Activated CD4-positive, alpha-beta memory T cell treated with anti-CD3 and anti-CD28 coated beads, Interleukin-2, amount 10 ng/mL, durations not matched to agents 7 days and 5 days (primary cell): ENCODE results near the gene ASPN. TPM values are rescaled to one million over a fixed set of nuclear protein-coding genes. Genes with fewer than 3 reads are reported as not detected.

Source experiments
- CTCF ChIA-PET: fragments of 350-600 bp; sonication (Branson Sonifier 250); formaldehyde crosslinking; loops from one replicate; lab custom pipeline; 2021; ENCODE audit warnings: antibody characterized with exemption, inconsistent platforms; lab: Charles Lee
- POLR2A ChIA-PET: fragments of 350-600 bp; sonication (Branson Sonifier 250); formaldehyde crosslinking; loops from one replicate; lab custom pipeline; 2021; ENCODE audit warnings: antibody characterized with exemption; lab: Charles Lee
- DNase-seq: peaks from one replicate; pipeline ENCODE4 v3.0.0-alpha.2; 2020
- H3K27ac Mint-ChIP-seq: one replicate; pipeline ENCODE4 v1.8.0; 2021; ENCODE audit warnings: mild to moderate bottlenecking, mixed read lengths
- H3K27me3 Mint-ChIP-seq: one replicate; pipeline ENCODE4 v1.8.0; 2021; ENCODE audit warnings: mixed read lengths
- H3K36me3 Mint-ChIP-seq: one replicate; pipeline ENCODE4 v1.8.0; 2021; ENCODE audit warnings: low read depth, mixed read lengths
- H3K4me1 Mint-ChIP-seq: one replicate; pipeline ENCODE4 v1.8.0; 2021; ENCODE audit warnings: mixed read lengths
- H3K4me3 Mint-ChIP-seq: one replicate; pipeline ENCODE4 v1.8.0; 2021; ENCODE audit warnings: mild to moderate bottlenecking, mixed read lengths
- H3K9me3 Mint-ChIP-seq: one replicate; pipeline ENCODE4 v1.8.0; 2021; ENCODE audit warnings: mixed read lengths
- total RNA-seq, 2 experiments: library from RNA; stranded (reverse); gene quantifications; one replicate each; pipeline ENCODE4 v1.2.3, GENCODE V29; 2021

The ASPN gene
- total RNA-seq, 2 experiments from 2014 or later = not detected

DNA sequence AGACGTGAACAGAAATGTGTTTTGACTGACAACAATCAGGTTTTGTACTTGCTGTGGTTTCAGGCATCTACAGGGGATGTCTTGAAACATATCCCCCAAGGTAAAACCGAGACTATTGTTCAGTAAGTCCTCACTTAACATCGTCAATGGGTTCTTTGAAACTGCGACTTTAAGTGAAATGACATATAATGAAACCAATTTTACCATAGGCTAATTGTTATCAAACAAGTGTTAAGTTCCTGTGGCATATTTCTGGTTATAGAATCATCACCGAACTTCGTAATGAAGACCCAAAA is 41.6 kb downstream of the ASPN start:
- Mint-ChIP-seq H3K36me3 (no peaks in the 10 kb centered on the region), H3K9me3 (no peaks in the 10 kb centered on the region), H3K27ac (peak overlapping the region; percentile 44), H3K4me1 (peaks cover 18% of the 10 kb centered on the region), H3K27me3 (no peaks in the 10 kb centered on the region), H3K4me3 (peak overlapping the region; percentile 52)
- CTCF ChIA-PET = interaction anchor here (3.3 kb wide), 1 partner anchor 300 kb away, joined by 13 read pairs; no protein-coding TSS in a partner anchor
- no peak for DNase-seq
- POLR2A ChIA-PET = interaction anchor here (1.3 kb wide), 1 partner anchor 115 kb away, joined by 3 read pairs; the partner anchor contains the start of gene CENPP

DNA sequence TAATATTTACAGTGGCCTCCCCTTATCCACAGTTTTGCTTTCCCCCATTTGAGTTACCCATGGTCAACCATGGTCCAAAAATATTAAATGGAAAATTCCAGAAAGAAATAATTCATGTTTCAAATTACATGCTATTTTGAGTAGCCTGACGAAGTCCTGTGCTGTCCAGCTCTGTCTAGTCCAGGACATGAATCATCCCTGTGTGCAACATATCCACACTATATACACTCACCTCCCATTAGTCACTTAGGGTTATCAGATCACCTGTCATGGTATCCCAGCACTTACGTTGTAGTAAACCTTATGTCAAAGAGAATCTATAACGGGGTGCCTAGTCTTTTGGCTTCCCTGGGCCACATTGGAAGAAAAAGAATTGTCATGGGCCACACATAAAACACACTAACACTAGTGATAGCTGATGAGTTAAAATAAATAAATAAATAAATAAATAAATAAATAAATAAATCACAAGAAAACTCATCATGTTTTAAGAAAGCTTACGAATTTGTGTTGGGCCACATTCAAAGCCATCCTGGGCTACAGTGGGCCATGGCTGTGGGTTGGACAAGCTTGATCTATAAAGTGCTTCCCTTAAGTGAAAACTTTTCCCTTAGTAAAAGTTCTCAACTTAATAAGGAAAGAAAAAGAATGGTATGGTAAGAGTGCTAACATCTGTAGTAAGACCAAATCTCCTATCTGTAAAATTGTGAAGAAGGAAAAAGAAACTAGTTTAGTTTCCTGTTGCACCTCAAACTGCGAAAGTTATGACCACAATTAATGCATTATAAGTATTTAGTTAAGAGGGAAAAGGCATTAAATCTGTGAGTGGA is 42.2 kb downstream of the ASPN start:
- CTCF ChIA-PET = interaction anchor here (1.0 to 3.3 kb wide), 3 partner anchors 16 to 302 kb away, joined by 3 to 13 read pairs (median 6); no protein-coding TSS in a partner anchor
- Mint-ChIP-seq H3K4me1 (peaks cover 18% of the 10 kb centered on the region), H3K4me3 (peak overlapping the region; percentile 52), H3K27ac (peak overlapping the region; percentile 44), H3K9me3 (no peaks in the 10 kb centered on the region), H3K27me3 (no peaks in the 10 kb centered on the region), H3K36me3 (no peaks in the 10 kb centered on the region)
- POLR2A ChIA-PET = interaction anchor here (1.3 kb wide), 1 partner anchor 114 kb away, joined by 3 read pairs; the partner anchor contains the start of gene CENPP
- DNase-seq = no peak

DNA sequence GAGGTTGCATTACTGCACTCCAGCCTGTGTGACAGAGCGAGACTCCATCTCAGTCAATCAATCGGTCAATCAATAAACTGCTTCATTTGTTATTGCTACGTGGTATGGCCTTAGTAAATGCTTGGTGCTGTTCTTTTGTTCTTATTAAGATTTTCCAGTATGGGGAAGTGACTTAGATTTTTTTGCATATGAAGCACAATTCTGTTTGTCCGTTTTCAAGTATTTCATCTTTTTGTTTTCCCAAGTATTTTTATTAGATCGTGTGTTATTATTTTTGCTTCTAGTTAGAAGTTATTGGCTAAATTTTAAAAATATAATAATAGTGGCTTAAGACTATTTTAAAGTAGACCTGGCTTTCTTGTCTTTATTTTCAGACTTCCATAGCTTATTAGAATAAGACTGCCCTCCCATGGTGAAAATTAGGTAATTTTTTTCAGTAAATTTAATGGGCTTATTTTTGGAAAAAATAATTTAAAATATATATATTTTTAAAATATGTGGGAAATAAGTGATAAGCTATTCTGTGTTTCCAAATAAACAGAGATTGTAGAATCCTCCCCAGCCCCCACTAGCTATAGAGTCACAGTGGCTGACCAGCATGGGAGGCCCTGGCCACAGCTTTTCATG is 43.3 kb downstream of the ASPN start:
- POLR2A ChIA-PET = no interaction called here
- Mint-ChIP-seq H3K4me3 (no peak overlapping the region), H3K4me1 (peaks cover 18% of the 10 kb centered on the region), H3K27ac (no peak overlapping the region), H3K9me3 (no peaks in the 10 kb centered on the region), H3K36me3 (no peaks in the 10 kb centered on the region), H3K27me3 (no peaks in the 10 kb centered on the region)
- DNase-seq = no peak
- CTCF ChIA-PET = interaction anchor here (0.8 to 3.3 kb wide), 4 partner anchors 10 to 301 kb away, joined by 3 to 13 read pairs (median 4); no protein-coding TSS in a partner anchor

DNA sequence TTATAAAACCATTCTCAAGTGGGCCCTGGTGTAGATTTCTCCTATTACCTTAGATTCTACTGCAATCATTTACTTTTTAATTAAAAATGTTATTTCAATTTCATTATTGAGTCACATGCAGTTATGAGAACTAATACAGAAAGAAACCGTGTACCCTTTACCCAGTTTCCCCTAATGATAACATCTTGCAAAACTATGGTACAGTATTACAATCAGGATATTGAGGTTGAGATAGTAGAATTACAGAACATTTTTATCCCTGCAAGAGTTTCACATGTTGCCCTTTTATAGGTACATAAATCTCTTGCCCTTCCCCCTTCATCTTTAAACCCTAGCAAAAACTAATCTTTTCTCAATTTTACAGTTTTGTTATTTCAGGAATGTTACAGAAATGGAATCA is 47.0 kb downstream of the ASPN start:
- ChIA-PET CTCF (no interaction called here), POLR2A (no interaction called here)
- DNase-seq = no peak
- H3K4me3 Mint-ChIP-seq = no peak overlapping the region
- no peaks in the 10 kb centered on the region for H3K27me3 Mint-ChIP-seq
- no peak overlapping the region for H3K27ac Mint-ChIP-seq
- H3K36me3 Mint-ChIP-seq = peaks cover 2% of the 10 kb centered on the region
- H3K9me3 Mint-ChIP-seq = no peaks in the 10 kb centered on the region
- peaks cover 13% of the 10 kb centered on the region for H3K4me1 Mint-ChIP-seq

DNA sequence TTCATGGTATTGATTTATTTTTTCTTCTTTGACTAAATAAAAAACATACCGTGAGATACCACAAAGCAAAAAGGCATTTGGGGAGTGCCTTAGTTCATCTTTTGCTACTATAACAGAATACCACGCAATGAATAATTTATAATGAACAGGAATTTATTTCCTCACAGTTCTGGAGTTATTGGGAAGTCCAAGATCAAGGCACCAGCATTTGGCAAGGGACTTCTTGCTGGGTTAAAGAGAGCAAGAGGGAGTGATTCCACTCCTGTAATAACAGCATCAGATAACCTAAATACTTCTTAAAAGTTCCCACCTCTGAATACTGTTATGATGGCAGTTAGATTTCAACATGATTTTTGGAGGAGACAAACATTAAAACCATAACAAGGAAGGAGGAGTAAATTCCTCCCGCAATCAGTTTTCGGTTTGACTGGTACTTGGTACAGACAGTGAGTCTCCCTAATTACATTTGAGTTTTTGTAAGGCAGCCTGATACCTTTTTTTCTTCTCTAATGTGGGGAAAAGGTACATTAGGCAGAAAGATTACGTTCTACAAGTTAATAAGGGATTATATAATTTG is 49.2 kb downstream of the ASPN start:
- Mint-ChIP-seq H3K9me3 (no peaks in the 10 kb centered on the region), H3K4me1 (peaks cover 6% of the 10 kb centered on the region), H3K27me3 (no peaks in the 10 kb centered on the region), H3K36me3 (peaks cover 2% of the 10 kb centered on the region), H3K4me3 (no peak overlapping the region), H3K27ac (no peak overlapping the region)
- DNase-seq = no peak
- POLR2A ChIA-PET = no interaction called here
- CTCF ChIA-PET = no interaction called here

DNA sequence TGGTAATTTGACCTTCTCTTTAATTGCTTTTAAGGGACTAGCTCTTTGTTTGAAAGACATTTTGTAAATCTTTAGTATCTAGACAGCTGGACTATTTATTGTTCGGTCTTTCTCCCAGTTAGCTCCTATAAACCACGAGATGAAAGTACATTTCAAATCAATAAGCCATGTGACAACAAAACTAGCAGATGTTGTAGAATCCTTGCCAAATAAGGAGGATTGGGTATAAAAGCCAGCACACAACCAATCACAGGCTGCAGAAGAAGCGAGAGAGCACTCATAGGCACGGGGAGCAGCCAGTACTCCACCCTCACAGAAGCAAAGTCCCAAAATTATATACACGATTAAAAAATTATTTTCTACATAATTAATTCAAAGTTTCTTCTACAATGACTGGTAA is 50.0 kb downstream of the ASPN start:
- H3K27me3 Mint-ChIP-seq = no peaks in the 10 kb centered on the region
- POLR2A ChIA-PET = no interaction called here
- H3K4me1 Mint-ChIP-seq = peaks cover 6% of the 10 kb centered on the region
- CTCF ChIA-PET = no interaction called here
- H3K36me3 Mint-ChIP-seq = peaks cover 2% of the 10 kb centered on the region
- no peak overlapping the region for H3K27ac Mint-ChIP-seq
- no peak overlapping the region for H3K4me3 Mint-ChIP-seq
- DNase-seq = no peak
- no peaks in the 10 kb centered on the region for H3K9me3 Mint-ChIP-seq

DNA sequence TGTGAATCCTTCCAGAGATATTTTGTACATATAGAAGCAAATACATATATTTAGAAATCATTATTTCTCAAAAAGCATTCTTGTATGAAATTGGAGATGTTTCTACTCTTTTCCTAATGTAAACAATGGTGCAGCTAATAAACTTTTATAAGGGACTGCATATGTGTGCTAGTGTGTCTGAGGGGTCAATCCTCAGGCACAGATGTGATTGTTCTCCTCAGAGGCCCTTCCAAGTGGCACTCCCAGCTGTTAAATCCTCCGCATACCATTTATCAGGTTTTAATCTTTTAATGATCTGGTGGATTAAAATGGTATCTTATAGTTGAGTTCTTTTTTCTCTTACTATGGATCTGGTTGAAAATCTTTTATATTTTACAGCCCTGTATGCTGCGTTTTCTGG is 52.5 kb downstream of the ASPN start:
- Mint-ChIP-seq H3K27me3 (no peaks in the 10 kb centered on the region), H3K27ac (no peak overlapping the region), H3K4me1 (peaks cover 6% of the 10 kb centered on the region), H3K4me3 (no peak overlapping the region), H3K36me3 (peaks cover 2% of the 10 kb centered on the region), H3K9me3 (no peaks in the 10 kb centered on the region)
- DNase-seq = no peak
- POLR2A ChIA-PET = no interaction called here
- CTCF ChIA-PET = no interaction called here

DNA sequence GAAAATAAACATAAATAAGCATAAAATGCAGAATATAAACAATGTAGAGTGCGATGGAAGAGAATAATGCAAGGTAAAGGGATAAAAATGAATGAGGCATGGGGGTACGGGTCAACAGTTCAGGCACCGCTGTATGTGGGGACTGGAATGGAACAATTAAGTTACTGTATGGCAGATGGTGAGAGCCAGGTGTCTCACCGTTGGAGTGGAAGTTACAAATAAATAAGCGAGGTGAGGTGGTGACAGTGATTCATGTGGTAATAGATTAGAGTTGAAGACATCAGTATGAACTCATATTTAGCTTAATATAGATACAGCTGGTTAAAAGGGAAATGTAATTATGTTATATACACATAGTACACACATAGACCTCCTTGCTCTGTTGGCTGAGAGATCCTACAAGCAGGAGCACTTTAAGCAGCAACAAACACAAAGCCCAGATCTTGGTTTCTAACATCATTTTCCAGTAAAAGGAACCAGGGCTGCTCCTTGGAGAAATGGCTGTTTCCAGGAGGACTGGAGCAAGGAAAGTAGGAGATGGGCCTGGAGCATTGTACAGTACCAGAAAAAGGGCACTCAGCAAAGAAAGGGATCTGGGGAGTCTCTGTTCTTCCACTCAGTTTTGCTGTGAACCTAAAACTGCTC is 55.7 kb downstream of the ASPN start:
- POLR2A ChIA-PET = no interaction called here

DNA sequence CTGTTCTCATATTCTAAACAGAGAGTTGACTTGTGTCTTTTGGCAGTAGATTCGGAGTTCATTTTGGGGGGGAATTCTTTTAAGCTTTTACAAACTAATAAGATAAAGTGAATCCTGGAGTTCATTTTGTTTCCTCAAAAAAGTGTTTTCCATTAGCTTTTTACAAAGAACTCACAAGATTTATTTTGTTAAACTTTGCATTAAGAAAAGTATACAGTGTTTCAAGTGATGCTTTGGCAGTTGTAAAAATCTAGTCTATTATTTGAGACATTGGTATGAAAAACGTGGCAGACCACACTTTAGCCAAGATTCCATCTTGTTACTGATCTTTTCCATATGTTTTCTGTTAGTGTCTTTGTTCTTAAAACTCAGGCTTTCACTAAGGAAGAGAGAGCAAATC is 56.8 kb downstream of the ASPN start:
- no peak for DNase-seq
- CTCF ChIA-PET = no interaction called here

More for the DNA sequence above, 55.7 kb downstream of the ASPN start:
- Mint-ChIP-seq H3K36me3 (no peaks in the 10 kb centered on the region), H3K27me3 (no peaks in the 10 kb centered on the region), H3K9me3 (no peaks in the 10 kb centered on the region), H3K27ac (no peak overlapping the region), H3K4me3 (no peak overlapping the region), H3K4me1 (peaks cover 4% of the 10 kb centered on the region)
- CTCF ChIA-PET = no interaction called here
- DNase-seq = no peak

DNA sequence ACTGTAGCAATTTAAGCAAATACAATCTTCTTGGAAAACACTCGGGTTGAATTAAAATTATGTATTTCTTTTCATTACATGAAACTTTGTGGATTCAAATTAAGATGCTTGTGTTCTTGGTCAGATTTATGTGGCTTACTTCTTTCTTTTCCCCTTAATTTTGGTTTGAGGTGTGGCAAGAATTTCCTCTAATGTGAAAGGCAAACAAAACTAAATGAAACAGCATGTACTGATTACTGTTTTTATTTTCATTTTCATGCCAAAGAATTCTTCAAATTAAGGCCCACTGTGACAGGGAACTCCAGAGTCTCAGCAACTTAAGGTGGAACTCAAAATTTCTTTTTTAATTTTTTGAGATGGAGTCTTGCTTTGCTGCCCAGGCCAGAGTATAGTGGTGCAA is 58.0 kb downstream of the ASPN start, which contains the start of gene OMD:
Gene OMD, minus strand, starts transcription at position 132 of the 400 bp plus-strand sequence. CDS start 6,913 bp downstream, outside the sequence.
- Mint-ChIP-seq H3K4me3 (no peak within 1 kb of the TSS), H3K27me3 (no peaks in the 10 kb centered on the region), H3K4me1 (peaks cover 4% of the 10 kb centered on the region), H3K9me3 (no peaks in the 10 kb centered on the region), H3K36me3 (no peaks in the 10 kb centered on the region), H3K27ac (no peak within 1 kb of the TSS)
- no peak for DNase-seq
- ChIA-PET CTCF (no interaction called here), POLR2A (no interaction called here)

More for the DNA sequence above, 56.8 kb downstream of the ASPN start:
- POLR2A ChIA-PET = no interaction called here
- H3K27ac Mint-ChIP-seq = no peak overlapping the region
- no peaks in the 10 kb centered on the region for H3K9me3 Mint-ChIP-seq
- no peaks in the 10 kb centered on the region for H3K36me3 Mint-ChIP-seq
- no peaks in the 10 kb centered on the region for H3K27me3 Mint-ChIP-seq
- peaks cover 4% of the 10 kb centered on the region for H3K4me1 Mint-ChIP-seq
- H3K4me3 Mint-ChIP-seq = no peak overlapping the region

DNA sequence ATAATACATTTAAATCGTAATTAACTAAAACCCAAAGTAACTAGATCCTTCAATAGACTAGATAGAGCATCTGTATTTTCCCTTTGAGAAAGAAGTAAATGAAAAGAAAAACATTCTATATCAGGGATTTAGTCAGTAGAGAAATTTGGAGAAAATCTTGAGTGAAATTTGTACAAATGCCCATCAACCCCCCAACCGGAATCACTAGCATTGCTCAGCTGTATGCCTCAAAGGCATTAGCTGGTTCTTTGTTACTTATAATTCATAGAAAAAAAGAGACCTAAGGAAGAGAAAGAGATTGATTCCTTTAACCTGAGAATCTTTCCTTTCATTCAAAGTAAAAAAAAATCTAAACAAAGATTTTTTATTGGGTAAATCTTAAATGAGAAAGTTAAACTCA is 58.7 kb downstream of the ASPN start:
- no peak for DNase-seq
- H3K4me3 Mint-ChIP-seq = no peak overlapping the region
- no peaks in the 10 kb centered on the region for H3K27me3 Mint-ChIP-seq
- peaks cover 4% of the 10 kb centered on the region for H3K4me1 Mint-ChIP-seq
- no peak overlapping the region for H3K27ac Mint-ChIP-seq
- POLR2A ChIA-PET = no interaction called here
- H3K36me3 Mint-ChIP-seq = no peaks in the 10 kb centered on the region
- H3K9me3 Mint-ChIP-seq = no peaks in the 10 kb centered on the region
- CTCF ChIA-PET = no interaction called here

DNA sequence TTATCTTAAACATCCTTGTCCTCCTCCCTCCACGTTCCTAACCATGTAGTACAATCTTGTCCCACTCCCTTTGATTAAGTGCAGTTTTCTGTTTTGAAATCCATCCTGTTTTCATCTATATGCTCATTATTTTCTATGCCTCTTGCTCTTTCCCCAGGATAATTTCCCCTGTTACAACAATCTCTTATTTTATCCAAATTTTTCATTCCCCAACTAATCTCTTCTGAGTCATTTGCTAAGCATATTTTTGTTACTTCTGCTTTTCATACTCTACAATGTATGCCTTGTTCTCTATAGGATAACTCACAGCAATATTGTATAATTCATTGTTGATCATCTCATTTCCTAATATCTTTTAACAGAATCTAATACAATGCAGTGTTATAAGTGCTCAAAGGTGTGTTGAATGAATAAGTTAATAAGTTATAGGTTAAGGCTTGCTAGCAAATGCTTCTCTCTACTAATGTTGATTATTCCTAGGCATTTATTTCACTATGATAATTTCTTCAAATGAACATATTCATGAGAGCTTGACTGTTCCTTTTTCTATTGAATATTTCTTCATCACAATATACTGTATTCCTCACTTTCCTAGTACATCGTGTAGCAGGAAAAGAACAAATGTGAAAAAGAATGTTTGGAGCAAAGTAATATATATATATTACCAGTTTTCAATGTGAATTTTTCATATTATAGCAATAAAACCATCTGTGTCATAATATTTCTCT is 59.5 kb downstream of the ASPN start:
- H3K4me1 Mint-ChIP-seq = peaks cover 4% of the 10 kb centered on the region
- ChIA-PET POLR2A (no interaction called here), CTCF (no interaction called here)
- no peak overlapping the region for H3K4me3 Mint-ChIP-seq
- H3K36me3 Mint-ChIP-seq = no peaks in the 10 kb centered on the region
- DNase-seq = no peak
- no peak overlapping the region for H3K27ac Mint-ChIP-seq
- H3K27me3 Mint-ChIP-seq = no peaks in the 10 kb centered on the region
- H3K9me3 Mint-ChIP-seq = no peaks in the 10 kb centered on the region
